HCT116 (cell line): ENCODE measurements around the gene MARCHF2. TPM values are rescaled to one million over a fixed set of nuclear protein-coding genes. Genes with fewer than 3 reads are reported as not detected.

Source experiments
- ATAC-seq: fragments of 200-7000 bp; cut with Tn5 transposase; 2 replicates; pipeline ENCODE4 v1.9.1; 2020; ENCODE audit warnings: mild to moderate bottlenecking, moderate library complexity
- BruUV-seq: library from RNA; stranded (reverse); fragments of 400-500 nt; replicated peaks from 2 replicates; lab custom pipeline; 2021; lab: Mats Ljungman, UMichigan
- CTCF ChIA-PET: fragments of 300-600 bp; sonication (Branson Sonifier 250); formaldehyde crosslinking; loops from one replicate; lab custom pipeline; 2021; ENCODE audit warnings: antibody characterized with exemption; lab: Charles Lee
- POLR2A ChIA-PET: fragments of 300-600, 350-600 bp; sonication (Branson Sonifier 250); formaldehyde crosslinking; loops from one replicate; lab custom pipeline; 2021; ENCODE audit warnings: antibody characterized with exemption; lab: Charles Lee
- RAD21 ChIA-PET, 2 experiments: fragments of 300-600 bp; sonication (Branson Sonifier 250); formaldehyde crosslinking; loops; one replicate each; lab custom pipeline; 2023; ENCODE audit warnings: low total read pairs in 2 of 2; ENCODE audit not compliant: uncharacterized antibody in 2 of 2, unreplicated experiment in 2 of 2, low non-redundant PET in 1 of 2; lab: Charles Lee
- DNase-seq: peaks from one replicate; pipeline ENCODE4 v3.0.0-alpha.2; 2010; ENCODE audit warnings: low read depth, low spot score
- H2AFZ ChIP-seq: fragments of 200-600 bp; shearing (Covaris generic), sonication (generic); 2 replicates; pipeline ENCODE4 v1.6.1; 2017; ENCODE audit warnings: low read depth, mixed run types, mixed read lengths, antibody characterized with exemption, low read length; ENCODE audit not compliant: poor library complexity, severe bottlenecking
- H3K27ac ChIP-seq: 2 replicates; pipeline ENCODE4 v1.5.1; 2012; ENCODE audit warnings: low read depth, low read length
- H3K27me3 ChIP-seq: fragments of 200-600 bp; sonication (generic); 2 replicates; pipeline ENCODE4 v1.6.1; 2016; ENCODE audit warnings: mixed run types, low read length, mixed read lengths; ENCODE audit not compliant: insufficient read depth
- H3K36me3 ChIP-seq, 2 experiments: fragments of 200-500 bp in 1 of 2; fragments of 200-600 bp in 1 of 2; sonication (Bioruptor generic) in 1 of 2; sonication (generic) in 1 of 2; 2 replicates each; pipeline versions ENCODE4 v1.5.1 to v1.6.1; 2014 to 2016; ENCODE audit warnings: low read length in 2 of 2, inconsistent platforms in 1 of 2, mixed read lengths in 1 of 2, mixed run types in 1 of 2; ENCODE audit not compliant: insufficient read depth in 2 of 2, control insufficient read depth in 1 of 2
- H3K4me1 ChIP-seq, 2 experiments: fragments of 200-600 bp in 1 of 2; sonication (generic) in 1 of 2; 2 replicates each; pipeline versions ENCODE4 v1.5.1 to v1.6.1; 2012 to 2017; ENCODE audit warnings: low read length in 2 of 2, inconsistent platforms in 1 of 2, mild to moderate bottlenecking in 1 of 2, mixed read lengths in 1 of 2, mixed run types in 1 of 2, moderate library complexity in 1 of 2; ENCODE audit not compliant: insufficient read depth in 2 of 2, control insufficient read depth in 1 of 2
- H3K4me2 ChIP-seq: fragments of 200-600 bp; sonication (generic); 2 replicates; pipeline ENCODE4 v1.6.1; 2017; ENCODE audit warnings: mixed run types, low read length, mixed read lengths
- H3K4me3 ChIP-seq, 2 experiments: fragments of 200-600 bp in 1 of 2; sonication (generic) in 1 of 2; replicated peaks in 1 of 2; 2 replicates each; pipeline ENCODE4 v1.5.1; 2011 to 2016; ENCODE audit warnings: low read length in 2 of 2, control low read depth in 1 of 2, low read depth in 1 of 2, mild to moderate bottlenecking in 1 of 2, mixed read lengths in 1 of 2, mixed run types in 1 of 2
- H3K79me2 ChIP-seq: fragments of 200-600 bp; sonication (generic); 2 replicates; pipeline ENCODE4 v1.6.1; 2017; ENCODE audit warnings: mild to moderate bottlenecking, mixed run types, low read length, moderate library complexity, mixed read lengths; ENCODE audit not compliant: insufficient read depth
- H3K9ac ChIP-seq: fragments of 200-600 bp; sonication (generic); 2 replicates; pipeline ENCODE4 v1.6.1; 2016; ENCODE audit warnings: low read length, mixed read lengths
- H3K9me2 ChIP-seq: fragments of 200-600 bp; sonication (generic), shearing (Covaris generic); 2 replicates; pipeline ENCODE4 v1.6.1; 2017; ENCODE audit warnings: mixed run types, mild to moderate bottlenecking, moderate library complexity; ENCODE audit not compliant: insufficient read depth
- H3K9me3 ChIP-seq, 2 experiments: fragments of 200-500 bp in 1 of 2; fragments of 200-600 bp in 1 of 2; sonication (Bioruptor generic) in 1 of 2; sonication (generic) in 1 of 2; 2 replicates each; pipeline ENCODE4 v1.6.1; 2014 to 2017; ENCODE audit warnings: low read length in 2 of 2, mixed read lengths in 2 of 2, inconsistent platforms in 1 of 2, low read depth in 1 of 2, mild to moderate bottlenecking in 1 of 2, mixed run types in 1 of 2, moderate library complexity in 1 of 2; ENCODE audit not compliant: control insufficient read depth in 1 of 2, insufficient read depth in 1 of 2
- H4K20me1 ChIP-seq: fragments of 200-600 bp; sonication (generic), shearing (Covaris generic); 2 replicates; pipeline ENCODE4 v1.6.1; 2017; ENCODE audit warnings: mixed run types, mild to moderate bottlenecking, moderate library complexity; ENCODE audit not compliant: insufficient read depth
- CBX3 ChIP-seq: IDR thresholded peaks from 2 replicates; pipeline ENCODE4 v1.6.1; 2012; ENCODE audit warnings: low read depth
- CEBPB ChIP-seq: IDR thresholded peaks from 2 replicates; pipeline ENCODE4 v1.6.1; 2012; ENCODE audit warnings: low read depth
- ELF1 ChIP-seq: IDR thresholded peaks from 2 replicates; pipeline ENCODE4 v1.6.1; 2012; ENCODE audit warnings: low read depth, borderline replicate concordance
- EZH2 ChIP-seq: fragments of 200-600 bp; sonication (generic); IDR thresholded peaks from 2 replicates; pipeline ENCODE4 v1.6.1; 2017; ENCODE audit warnings: antibody characterized with exemption, mixed run types
- FOSL1 ChIP-seq: IDR thresholded peaks from 2 replicates; pipeline ENCODE4 v1.6.1; 2012; ENCODE audit warnings: low read depth
- JUND ChIP-seq: IDR thresholded peaks from 2 replicates; pipeline ENCODE4 v1.6.1; 2012
- POLR2A ChIP-seq: IDR thresholded peaks from 2 replicates; pipeline ENCODE4 v1.7.0; 2011; ENCODE audit warnings: borderline replicate concordance; ENCODE audit not compliant: insufficient read depth, insufficient read length; ENCODE audit errors: extremely low read depth
- POLR2AphosphoS5 ChIP-seq: IDR thresholded peaks from 2 replicates; pipeline ENCODE4 v1.6.1; 2011; ENCODE audit warnings: mild to moderate bottlenecking, low read depth, low read length, moderate library complexity
- RAD21 ChIP-seq: IDR thresholded peaks from 2 replicates; pipeline ENCODE4 v1.6.1; 2012; ENCODE audit warnings: low read depth, mild to moderate bottlenecking
- REST ChIP-seq: IDR thresholded peaks from 2 replicates; pipeline ENCODE4 v1.6.1; 2012; ENCODE audit warnings: low read depth
- SIN3A ChIP-seq: IDR thresholded peaks from 2 replicates; pipeline ENCODE4 v1.6.1; 2012; ENCODE audit warnings: low read depth
- SRF ChIP-seq: IDR thresholded peaks from 2 replicates; pipeline ENCODE4 v1.6.1; 2012; ENCODE audit warnings: low read depth
- TCF7L2 ChIP-seq: IDR thresholded peaks from 2 replicates; pipeline ENCODE4 v1.7.0; 2011; ENCODE audit warnings: borderline replicate concordance, inconsistent platforms; ENCODE audit not compliant: insufficient read depth, insufficient read length; ENCODE audit errors: extremely low read depth
- YY1 ChIP-seq: IDR thresholded peaks from 2 replicates; pipeline ENCODE4 v1.6.1; 2011; ENCODE audit warnings: low read length, low read depth, moderate library complexity, mild to moderate bottlenecking; ENCODE audit not compliant: insufficient replicate concordance; ENCODE audit errors: extremely low read depth
- ZFX ChIP-seq: fragments of 450-650 bp; IDR thresholded peaks from 2 replicates; pipeline ENCODE4 v1.6.1; 2017
- ZNF274 ChIP-seq: fragments of 200-500 bp; sonication (Bioruptor generic); IDR thresholded peaks from 2 replicates; pipeline ENCODE4 v1.6.1; 2014; ENCODE audit warnings: mild to moderate bottlenecking, low read depth, low read length, inconsistent platforms
- intact Hi-C: fragments of 100-400 bp; cut with micrococcal nuclease; formaldehyde crosslinking; loops from 2 replicates; pipeline ENCODE4 v1.10.0; 2022
- total RNA-seq: library from RNA; stranded (reverse); gene quantifications from one replicate; pipeline ENCODE4 v1.2.1, GENCODE V29; 2021; ENCODE audit not compliant: unreplicated experiment
- TF ChIP-seq, protein P1 (sequence below): IDR thresholded peaks from 2 replicates; pipeline ENCODE4 v1.6.1; 2012

MARCHF2 gene
- total RNA-seq, 1 experiment from 2014 or later, result 22.5 TPM

DNA sequence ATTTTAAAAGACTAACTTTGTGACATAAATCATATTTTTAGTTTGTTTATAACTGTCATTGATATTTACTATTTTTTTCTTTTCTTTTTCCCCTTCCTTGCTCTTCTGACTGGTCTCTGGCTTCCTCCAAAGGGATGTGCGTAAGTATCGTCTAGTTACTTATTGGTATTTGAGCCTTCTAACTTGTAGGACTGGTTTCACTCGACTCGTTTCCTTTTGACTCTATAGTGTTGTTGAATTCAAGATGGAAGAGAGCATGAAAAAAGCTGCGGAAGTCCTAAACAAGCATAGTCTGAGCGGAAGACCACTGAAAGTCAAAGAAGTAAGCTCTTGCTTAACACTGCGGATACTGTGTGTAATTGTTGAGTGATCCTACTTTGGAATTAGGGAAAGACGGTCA is 50.3 kb downstream of the MARCHF2 start:
- DNase-seq (no peak), ATAC-seq (no peak)
- no peak overlapping the region for H3K4me3 ChIP-seq
- peaks cover 43 to 63% of the 10 kb centered on the region in 2 experiments for H3K36me3 ChIP-seq
- ChIA-PET POLR2A (no interaction called here), CTCF (no interaction called here), RAD21 (no interaction called here)
- no peak overlapping the region for H3K9ac ChIP-seq
- no peak overlapping the region for H3K27ac ChIP-seq
- peaks cover 100% of the 10 kb centered on the region for H3K79me2 ChIP-seq
- no peaks in the 10 kb centered on the region for H3K9me2 ChIP-seq
- no peak overlapping the region for H3K4me2 ChIP-seq
- peaks cover 60% of the 10 kb centered on the region for H4K20me1 ChIP-seq
- no peaks in the 10 kb centered on the region for H3K9me3 ChIP-seq
- H2AFZ ChIP-seq, result no peak overlapping the region
- H3K4me1 ChIP-seq, result peaks cover 10 to 21% of the 10 kb centered on the region in 2 experiments
- intact Hi-C loops, result no loop called here
- H3K27me3 ChIP-seq, result no peaks in the 10 kb centered on the region
- TF ChIP-seq FOSL1, result no peak
- TF ChIP-seq ZFX, result no peak
- TF ChIP-seq POLR2A, result no peak
- TF ChIP-seq YY1, result no peak
- no peak for TF ChIP-seq SIN3A
- TF ChIP-seq JUND, result no peak
- no peak for TF ChIP-seq ZNF274
- no peak for TF ChIP-seq SRF
- no peak for TF ChIP-seq CEBPB
- no peak for TF ChIP-seq POLR2AphosphoS5
- TF ChIP-seq, protein P1, sequence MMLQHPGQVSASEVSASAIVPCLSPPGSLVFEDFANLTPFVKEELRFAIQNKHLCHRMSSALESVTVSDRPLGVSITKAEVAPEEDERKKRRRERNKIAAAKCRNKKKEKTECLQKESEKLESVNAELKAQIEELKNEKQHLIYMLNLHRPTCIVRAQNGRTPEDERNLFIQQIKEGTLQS, result no peak
- TF ChIP-seq RAD21, result no peak
- TF ChIP-seq CBX3, result no peak
- TF ChIP-seq EZH2, result no peak
- no peak for TF ChIP-seq ELF1
- no peak for TF ChIP-seq REST
- no peak for TF ChIP-seq TCF7L2
- no TSS peak for BruUV-seq
